HTR-8/SVneo (cell line): ENCODE results near the gene FAT1.

Experiments used
- DNase-seq: peaks from one replicate; pipeline ENCODE4 v3.0.0; 2011; ENCODE audit warnings: low spot score, mixed read lengths; ENCODE audit not compliant: insufficient read length
- FAIRE-seq: peaks from 2 replicates; lab custom pipeline; 2011; peaks lifted over from hg19 to GRCh38; lab: Jason Lieb, UNC

The FAT1 gene

GRCh38 chr4:186726426-186727168, 2.9 kb upstream of the FAT1 start:
- DNase-seq (peak; percentile 68), FAIRE-seq (peak; percentile 80)

DNA sequence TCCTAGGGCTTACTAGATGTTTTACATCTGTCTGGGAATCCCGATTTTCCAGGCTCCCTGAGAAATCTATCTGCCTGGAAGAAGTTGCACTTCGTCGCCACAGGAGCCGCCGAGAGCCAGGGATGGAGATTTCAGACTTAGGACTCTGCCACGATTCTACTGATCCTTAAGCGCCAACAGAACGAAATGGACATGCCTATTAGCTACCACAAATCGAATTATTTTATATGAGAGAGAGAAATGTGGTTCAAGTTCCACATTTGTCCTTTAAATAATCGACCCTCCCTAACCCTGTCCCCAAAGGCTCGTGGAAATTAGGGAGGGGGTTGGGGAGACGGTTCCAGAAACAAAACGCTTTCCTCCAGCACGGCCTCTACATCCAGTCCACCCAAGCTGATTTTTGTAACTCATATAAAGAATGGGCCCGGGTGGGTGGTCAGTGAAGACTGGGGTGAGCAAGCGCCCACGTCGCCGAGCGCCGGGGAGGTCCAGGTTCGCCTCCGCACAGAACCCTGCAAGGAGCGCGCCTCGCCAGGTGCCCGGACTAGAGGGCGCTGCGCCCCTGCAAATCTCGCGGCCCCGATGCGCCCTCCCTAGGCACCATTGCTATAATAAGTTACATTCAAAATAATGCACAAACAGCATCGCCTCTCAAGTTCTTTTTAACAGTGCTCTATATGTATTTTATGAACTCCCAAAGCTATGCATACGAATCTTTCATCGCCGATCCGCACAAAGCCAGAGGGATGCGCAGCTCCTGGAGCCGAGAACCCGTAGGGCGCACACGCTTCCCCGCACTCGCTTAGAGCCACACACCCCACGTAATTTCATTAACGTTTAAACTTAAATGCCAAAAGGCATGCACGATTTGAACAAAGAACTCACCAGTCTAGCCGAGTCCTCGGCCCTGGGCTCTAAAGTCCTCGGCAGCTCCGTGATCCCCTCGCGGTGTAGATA, 2.1 kb upstream of the FAT1 start:
- DNase-seq = peak; percentile 77
- peak; percentile 57 for FAIRE-seq

GRCh38 chr4:186724864-186725468, 1.3 kb upstream of the FAT1 start:
- no peak for DNase-seq

GRCh38 chr4:186724058-186724863, 605 bp upstream of the FAT1 start:
- FAIRE-seq (no peak), DNase-seq (peak; percentile 23)

More at GRCh38 chr4:186724864-186725468, 1.3 kb upstream of the FAT1 start:
- no peak for FAIRE-seq

DNA sequence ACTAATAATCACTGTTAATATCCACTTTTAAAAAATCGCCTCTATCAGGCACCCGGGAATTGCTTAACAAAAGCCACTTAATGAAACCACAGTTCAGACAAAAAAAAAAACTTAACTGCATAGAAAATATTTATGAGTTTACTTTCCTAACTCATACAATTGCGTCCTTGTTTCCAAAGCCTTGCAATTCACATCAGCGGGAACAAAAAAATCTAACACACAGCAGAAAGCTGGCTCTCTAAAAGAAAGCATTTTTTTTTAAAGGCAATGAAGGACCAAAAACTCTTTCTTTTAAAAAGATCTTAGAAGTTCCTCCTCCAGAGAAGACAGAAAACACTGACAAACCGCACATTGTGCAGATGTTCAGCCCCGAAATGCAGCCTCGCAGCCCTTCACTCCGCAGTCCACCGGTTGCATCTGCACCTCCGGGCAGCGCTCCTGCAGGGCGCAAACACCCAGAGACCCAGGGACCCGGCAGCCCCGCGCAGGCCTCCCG, 812 bp downstream of the FAT1 start:
- peak; percentile 43 for DNase-seq
- FAIRE-seq = no peak

- no peak for DNase-seq
- FAIRE-seq = peak; percentile 65
Observed at GRCh38 chr4:186719925-186720694, 3.5 kb downstream of the FAT1 start.

DNA sequence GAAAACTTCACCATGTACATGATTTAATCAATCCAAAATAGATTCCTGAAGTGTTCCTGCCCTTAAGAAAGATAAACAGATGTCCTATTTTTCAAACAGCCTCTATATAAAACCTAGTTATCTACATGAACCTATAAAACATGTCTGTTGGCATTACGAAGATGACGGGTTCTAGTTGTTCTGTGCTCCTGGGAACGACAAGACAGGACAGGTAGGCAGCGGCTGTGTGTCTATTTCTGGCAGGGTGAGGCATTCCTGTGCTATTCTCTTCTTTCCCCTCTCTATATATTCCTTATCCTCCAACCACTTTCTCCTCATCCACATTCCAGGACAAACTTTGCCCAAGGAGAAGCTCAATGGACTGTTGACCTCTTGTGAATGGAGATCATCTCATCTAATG, 6.1 kb downstream of the FAT1 start:
- no peak for FAIRE-seq
- no peak for DNase-seq

GRCh38 chr4:186715077-186715476, 8.6 kb downstream of the FAT1 start:
- FAIRE-seq (no peak), DNase-seq (no peak)

DNA sequence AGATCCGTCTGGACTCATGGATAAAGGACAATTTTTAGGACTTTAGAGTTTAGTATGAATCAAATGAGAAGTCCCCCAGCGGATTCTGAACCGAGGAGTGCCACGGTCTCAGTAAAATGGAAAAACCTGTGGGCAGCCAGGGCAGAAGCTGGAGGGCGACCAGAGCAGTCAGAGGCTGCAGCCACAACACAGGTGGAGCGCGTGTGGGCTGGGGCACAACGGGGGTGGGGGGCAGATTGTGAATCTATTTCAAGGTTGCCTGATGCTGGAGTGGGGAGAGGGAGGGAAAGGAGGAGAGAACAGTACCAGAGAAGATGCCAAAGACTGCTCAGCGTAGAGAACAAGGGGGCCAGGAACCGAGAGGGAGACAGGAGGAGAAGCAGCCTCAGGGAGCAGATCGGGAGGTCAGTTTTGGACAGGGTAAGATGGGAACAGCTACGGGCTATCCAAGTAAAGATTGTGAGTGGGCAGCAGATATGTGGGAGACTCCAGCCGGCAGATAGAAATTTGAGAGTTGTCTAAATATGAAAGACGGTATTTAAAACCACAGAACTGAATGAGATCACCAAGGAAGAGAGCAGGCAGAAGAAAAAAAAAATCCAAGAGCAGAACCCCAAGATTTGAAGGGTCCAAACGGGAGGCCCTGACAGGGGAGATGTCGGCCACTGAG, 9.5 kb downstream of the FAT1 start:
- DNase-seq = peak; percentile 24
- FAIRE-seq = no peak

GRCh38 chr4:186712690-186713089, 11.0 kb downstream of the FAT1 start:
- FAIRE-seq = peak; percentile 42
- peak; percentile 24 for DNase-seq

DNA sequence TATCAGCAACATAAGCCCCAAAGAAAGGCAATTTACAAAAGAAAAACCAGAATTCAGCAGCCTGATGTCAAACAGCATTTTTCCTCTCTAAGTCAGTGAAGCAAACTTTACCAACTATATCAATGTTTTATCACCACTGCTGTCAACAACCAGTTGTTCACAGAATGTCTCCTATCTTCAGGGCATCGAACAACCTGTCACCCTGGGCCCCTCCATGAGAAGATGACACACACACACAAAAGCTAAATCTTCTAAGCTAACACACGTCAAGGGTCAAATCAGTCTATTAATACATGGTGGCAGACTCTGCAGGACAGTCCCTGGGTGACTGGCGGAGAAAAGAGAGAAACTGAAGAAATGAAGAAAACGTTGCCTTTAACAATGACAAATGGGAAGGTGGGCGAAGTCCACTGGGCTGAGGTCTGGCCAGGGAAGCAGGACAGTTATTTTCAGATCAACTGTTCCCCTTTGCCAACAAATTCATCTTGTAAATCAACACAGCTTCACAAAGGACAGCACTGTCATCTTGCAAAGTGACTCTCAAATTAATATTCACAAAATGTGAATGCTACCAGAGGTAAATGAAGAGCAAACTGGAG, 13.0 kb downstream of the FAT1 start:
- FAIRE-seq (no peak), DNase-seq (no peak)

- FAIRE-seq (no peak), DNase-seq (no peak)
Observed at GRCh38 chr4:186709517-186709916, 14.1 kb downstream of the FAT1 start.

DNA sequence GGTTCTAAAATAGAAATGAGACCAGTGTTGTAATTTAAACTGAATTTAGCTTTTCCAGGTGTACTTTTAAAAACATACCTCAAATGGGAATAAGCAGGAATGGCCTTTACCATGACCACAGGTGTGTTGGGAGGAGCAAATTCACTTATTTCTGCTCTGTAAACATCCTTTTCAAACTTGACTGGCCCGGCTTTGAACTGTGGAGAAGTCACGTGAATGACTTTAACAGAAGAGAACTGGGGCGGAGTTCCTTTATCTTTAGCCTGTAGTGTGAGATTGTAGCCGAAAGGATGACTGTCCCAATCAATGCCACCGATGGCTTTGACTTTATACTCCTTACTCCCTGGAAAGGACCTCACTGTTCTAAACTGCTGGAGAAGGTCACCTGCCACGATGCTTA, 15.1 kb downstream of the FAT1 start:
- DNase-seq = no peak
- no peak for FAIRE-seq

GRCh38 chr4:186707996-186708395, 15.7 kb downstream of the FAT1 start:
- DNase-seq (no peak), FAIRE-seq (peak; percentile 23)

GRCh38 chr4:186707574-186707973, 16.1 kb downstream of the FAT1 start:
- FAIRE-seq (no peak), DNase-seq (no peak)

DNA sequence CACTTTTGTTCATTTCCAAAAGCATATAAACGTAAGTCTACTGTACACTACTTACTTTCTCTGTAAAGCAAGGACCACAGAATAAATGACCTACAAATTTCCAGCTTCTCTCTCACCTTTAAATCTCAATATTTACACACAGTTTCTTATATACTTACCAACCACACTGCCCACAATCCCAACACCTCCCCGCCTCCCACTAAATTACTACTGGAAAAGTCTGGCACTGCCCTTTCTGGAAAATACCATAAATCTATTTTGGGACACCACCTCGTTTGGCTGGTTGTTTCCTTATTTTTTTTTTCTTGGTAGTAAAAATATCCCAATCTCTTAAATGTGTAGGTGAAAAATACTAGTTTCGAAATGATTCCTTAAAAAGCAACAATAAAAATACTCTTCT, 19.6 kb downstream of the FAT1 start:
- no peak for FAIRE-seq
- DNase-seq = no peak

- DNase-seq (no peak), FAIRE-seq (no peak)
Observed at GRCh38 chr4:186703510-186703909, 20.1 kb downstream of the FAT1 start.

- no peak for FAIRE-seq
Observed at GRCh38 chr4:186702940-186703339, 20.7 kb downstream of the FAT1 start.

More at GRCh38 chr4:186702940-186703339, 20.7 kb downstream of the FAT1 start:
- DNase-seq = no peak
